Activated CD8-positive, alpha-beta memory T cell treated with anti-CD3 and anti-CD28 coated beads, Interleukin-2, amount 50 U/mL, for 4 hours (primary cell): Measurements from ENCODE around the gene TXN2.
"Not testable (repeated sequence)": the region's sequence is repeated elsewhere in the genome, so short reads cannot be mapped to it uniquely, and the experiment has no call there.

Experiments used
- DNase-seq: peaks from one replicate; pipeline ENCODE4 v3.0.0-alpha.2; 2020

TXN2 gene

DNA sequence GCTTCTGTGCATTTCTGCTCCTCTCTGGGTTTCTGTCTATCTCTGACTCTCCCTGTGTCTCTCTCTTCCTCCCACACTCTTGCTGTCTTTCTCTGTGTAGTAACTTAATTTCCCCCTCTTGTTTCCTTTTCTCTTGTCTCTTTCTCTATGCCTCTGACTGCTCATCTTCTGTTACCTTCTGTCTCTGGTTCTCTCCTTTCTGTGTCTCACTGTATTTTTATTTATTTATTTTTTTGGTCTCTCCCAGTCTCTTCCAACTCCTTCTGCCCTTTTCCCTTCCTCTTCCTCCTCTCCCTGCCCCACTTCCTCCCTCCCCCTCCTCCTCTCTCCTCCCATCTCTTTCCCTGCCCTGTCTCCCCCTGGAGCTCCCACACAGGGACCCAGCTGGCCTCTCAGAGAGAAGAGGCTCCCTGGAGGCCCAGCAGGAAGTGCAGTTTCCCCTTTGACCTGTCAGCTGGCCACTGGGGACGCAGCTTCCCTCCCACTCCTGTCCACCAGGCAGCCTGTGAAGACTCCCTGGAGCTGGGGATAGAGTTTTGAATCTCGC lies 55.4 kb downstream of the TXN2 start:
- no peak for DNase-seq

- no peak for DNase-seq
Measured at GRCh38 chr22:36424901-36425579, 56.4 kb downstream of the TXN2 start.

GRCh38 chr22:36424466-36424865 lies 57.0 kb downstream of the TXN2 start:
- DNase-seq: not testable (repeated sequence)

GRCh38 chr22:36423461-36424404 lies 57.7 kb downstream of the TXN2 start:
- DNase-seq: no peak

DNA sequence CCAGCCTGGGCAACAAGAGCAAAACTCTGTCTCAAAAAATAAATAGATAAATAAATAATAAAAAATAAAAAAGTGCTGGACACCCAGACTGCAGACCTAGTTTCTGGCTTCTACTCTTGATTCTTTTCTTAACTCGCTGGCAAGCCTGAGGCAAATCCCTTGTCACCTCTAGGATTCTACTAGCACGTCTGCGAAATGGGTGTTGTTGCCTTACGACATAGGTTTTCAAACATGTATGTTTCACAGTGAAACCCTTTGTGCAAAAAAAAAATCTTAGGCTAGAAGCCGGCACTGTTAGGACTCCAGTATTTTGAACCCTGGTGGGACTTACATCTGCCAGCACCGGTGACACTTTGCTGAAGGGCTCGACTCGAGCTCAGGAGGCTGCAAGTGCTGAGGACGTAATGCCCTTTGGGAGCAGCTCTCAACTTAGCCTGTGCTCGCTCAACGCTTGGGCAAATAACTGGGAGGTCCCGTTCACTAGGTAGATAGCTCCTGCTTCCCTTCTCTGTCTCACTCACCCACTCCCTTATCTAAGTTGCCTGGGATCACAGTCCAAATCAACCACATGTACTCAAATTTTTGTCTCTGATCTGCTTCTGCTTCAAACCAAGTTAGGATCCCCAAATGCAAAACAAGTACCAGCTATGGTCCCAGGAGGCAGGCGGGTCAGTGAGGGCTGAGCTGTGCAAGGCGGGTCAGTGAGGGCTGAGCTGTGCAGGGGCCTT lies 59.0 kb downstream of the TXN2 start:
- no peak for DNase-seq

DNA sequence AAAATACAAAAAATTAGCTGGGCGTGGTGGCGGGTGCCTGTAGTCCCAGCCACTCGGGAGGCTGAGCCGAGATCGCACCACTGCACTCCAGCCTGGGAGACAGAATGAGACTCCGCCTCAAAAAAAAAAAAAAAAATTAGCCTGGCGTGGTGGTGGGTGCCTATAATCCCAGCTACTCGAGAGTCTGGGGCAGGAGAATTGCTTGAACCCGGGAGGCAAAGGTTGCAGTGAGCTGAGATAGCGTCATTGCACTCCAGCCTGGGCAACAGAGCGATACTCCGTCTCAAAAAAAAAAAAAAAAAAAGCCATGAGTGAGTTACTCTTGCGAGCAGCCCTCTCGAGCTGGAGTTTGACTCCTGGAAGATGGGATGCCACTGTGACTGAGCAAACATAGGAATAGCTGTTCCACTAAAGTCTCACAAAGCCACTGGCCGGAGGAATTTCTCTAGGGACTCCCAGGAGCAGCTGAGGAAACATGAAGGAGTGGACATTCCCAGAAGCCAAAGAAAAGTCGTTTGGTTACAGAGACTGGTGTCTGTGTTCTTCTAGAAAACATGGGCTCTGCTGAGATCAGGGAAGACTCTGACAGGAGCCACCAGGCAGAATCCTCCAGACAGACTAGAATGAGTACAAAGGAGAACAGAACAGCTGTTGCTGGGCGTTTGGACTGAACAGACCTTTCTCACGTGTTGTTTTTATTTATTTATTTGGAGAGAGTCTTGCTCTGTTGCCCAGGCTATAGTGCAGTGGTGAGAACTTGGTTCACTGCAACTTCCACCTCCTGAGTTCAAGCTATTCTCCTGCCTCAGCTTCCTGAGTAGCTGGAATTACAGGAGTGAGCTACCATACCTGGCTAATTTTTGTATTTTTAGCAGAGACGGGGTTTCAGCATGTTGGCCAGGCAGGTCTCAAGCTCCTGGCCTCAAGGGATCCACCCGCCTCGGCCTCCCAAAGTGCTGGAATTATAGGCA lies 61.2 kb downstream of the TXN2 start:
- no peak for DNase-seq

DNA sequence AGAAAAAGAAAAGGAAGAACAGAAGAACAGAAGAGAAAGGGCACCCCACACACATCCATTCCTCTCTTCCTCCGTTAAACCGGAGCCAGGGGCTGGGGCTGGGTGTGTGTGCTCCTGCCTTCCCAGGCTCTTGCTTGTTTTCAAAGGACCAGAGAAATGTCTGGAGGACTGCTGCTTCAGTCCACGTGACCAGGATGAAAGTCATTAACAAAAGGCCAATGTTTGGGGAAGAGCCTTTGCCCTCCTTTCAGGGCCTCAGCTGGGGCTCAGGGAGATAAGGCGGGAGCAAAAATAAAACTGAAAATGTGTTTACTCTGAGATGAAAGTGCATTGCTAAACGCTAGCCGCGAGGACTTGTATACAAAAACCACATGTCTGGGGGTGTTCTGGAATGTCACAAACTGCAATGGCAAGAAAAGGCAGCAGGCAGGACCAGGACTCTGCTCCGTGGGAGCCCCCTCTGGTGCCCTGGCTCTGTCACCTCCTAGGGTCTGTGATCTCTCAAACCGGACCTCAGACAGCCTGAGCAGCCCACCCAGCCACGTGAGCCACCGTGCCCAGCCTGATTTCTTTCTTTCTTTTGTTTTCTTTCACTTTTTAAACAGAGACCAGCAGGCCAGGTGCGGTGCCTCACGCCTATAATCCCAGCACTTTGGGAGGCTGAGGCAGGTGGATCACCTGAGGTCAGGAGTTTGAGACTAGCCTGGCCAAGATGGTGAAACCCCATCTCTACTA lies 62.1 kb downstream of the TXN2 start:
- no peak for DNase-seq

DNA sequence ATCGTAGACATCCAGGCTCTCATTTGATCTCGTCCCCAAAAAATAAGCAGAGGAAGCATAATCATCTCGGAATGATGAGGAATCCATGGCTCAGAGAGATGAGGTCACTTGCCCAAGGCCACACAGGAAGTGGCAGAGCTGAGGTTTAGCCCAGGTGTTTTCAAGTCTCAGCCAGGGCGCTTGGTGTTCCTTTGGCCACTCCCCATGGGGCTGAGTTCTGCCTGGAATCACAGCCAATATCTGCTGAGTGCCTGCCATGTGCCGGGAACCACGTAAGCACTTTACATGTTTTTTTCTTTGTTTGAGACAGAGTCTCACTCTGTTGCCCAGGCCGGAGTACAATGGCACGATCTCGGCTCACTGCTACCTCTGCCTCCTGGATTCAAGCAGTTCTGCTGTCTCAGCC lies 64.2 kb downstream of the TXN2 start:
- no peak for DNase-seq
